ENCODE results near the gene RECQL5. TPM values are rescaled to one million over a fixed set of nuclear protein-coding genes. Genes with fewer than 3 reads are reported as not detected.

RECQL5 gene
- total and polyA plus RNA-seq, 2 donors = 19.6 to 22.2 TPM

- Histone ChIP-seq H3K4me3 (ENCODE audit: low read depth, low read length) (no peak overlapping the region), H3K27ac (ENCODE audit: low read depth) (no peak overlapping the region), H3K36me3 (ENCODE audit: insufficient read depth) (no peaks in the 10 kb centered on the region), H3K4me1 (ENCODE audit: insufficient read depth) (no peaks in the 10 kb centered on the region)
- DNase-seq (ENCODE audit: extremely low spot score) = no peak
- WGBS = 73% methylated on average over 14 of the region's 14 CpGs
Observed at GRCh38 chr17:75694536-75694935, 27.6 kb upstream of the RECQL5 start.

GRCh38 chr17:75693500-75694481, 26.8 kb upstream of the RECQL5 start:
- Histone ChIP-seq H3K36me3 (ENCODE audit: insufficient read depth) (no peaks in the 10 kb centered on the region), H3K4me3 (ENCODE audit: low read depth, low read length) (no peak overlapping the region), H3K4me1 (ENCODE audit: insufficient read depth) (no peaks in the 10 kb centered on the region), H3K27ac (ENCODE audit: low read depth) (no peak overlapping the region)
- no peak for DNase-seq (ENCODE audit: extremely low spot score)
- 44% methylated on average over 19 of the region's 19 CpGs for WGBS

GRCh38 chr17:75692976-75693375, 26.0 kb upstream of the RECQL5 start:
- no peak overlapping the region for H3K4me3 ChIP-seq (ENCODE audit: low read depth, low read length)
- H3K27ac ChIP-seq (ENCODE audit: low read depth) = no peak overlapping the region
- no peaks in the 10 kb centered on the region for H3K36me3 ChIP-seq (ENCODE audit: insufficient read depth)
- WGBS = 75% methylated on average over 13 of the region's 13 CpGs
- H3K4me1 ChIP-seq (ENCODE audit: insufficient read depth) = no peaks in the 10 kb centered on the region
- no peak for DNase-seq (ENCODE audit: extremely low spot score)

- H3K36me3 ChIP-seq (ENCODE audit: insufficient read depth) = no peaks in the 10 kb centered on the region
- 87% methylated on average over 14 of the region's 14 CpGs for WGBS
- no peak for DNase-seq (ENCODE audit: extremely low spot score)
- no peaks in the 10 kb centered on the region for H3K4me1 ChIP-seq (ENCODE audit: insufficient read depth)
- no peak overlapping the region for H3K4me3 ChIP-seq (ENCODE audit: low read depth, low read length)
- no peak overlapping the region for H3K27ac ChIP-seq (ENCODE audit: low read depth)
Observed at GRCh38 chr17:75691801-75692626, 25.1 kb upstream of the RECQL5 start.

- Histone ChIP-seq H3K4me1 (ENCODE audit: insufficient read depth) (no peaks in the 10 kb centered on the region), H3K27ac (ENCODE audit: low read depth) (no peak overlapping the region), H3K4me3 (ENCODE audit: low read depth, low read length) (no peak overlapping the region), H3K36me3 (ENCODE audit: insufficient read depth) (no peaks in the 10 kb centered on the region)
- no peak for DNase-seq (ENCODE audit: extremely low spot score)
- WGBS = 81% methylated on average over 5 of the region's 5 CpGs
Observed at GRCh38 chr17:75691371-75691791, 24.4 kb upstream of the RECQL5 start.

- 76% methylated on average over 6 of the region's 6 CpGs for WGBS
- Histone ChIP-seq H3K4me1 (ENCODE audit: insufficient read depth) (no peaks in the 10 kb centered on the region), H3K27ac (ENCODE audit: low read depth) (peak overlapping the region; percentile 2), H3K4me3 (ENCODE audit: low read depth, low read length) (no peak overlapping the region), H3K36me3 (ENCODE audit: insufficient read depth) (no peaks in the 10 kb centered on the region)
- no peak for DNase-seq (ENCODE audit: extremely low spot score)
Observed at GRCh38 chr17:75689441-75689873, 22.5 kb upstream of the RECQL5 start.

- Histone ChIP-seq H3K4me1 (ENCODE audit: insufficient read depth) (no peaks in the 10 kb centered on the region), H3K27ac (ENCODE audit: low read depth) (peak overlapping the region; percentile 41), H3K4me3 (ENCODE audit: low read depth, low read length) (no peak overlapping the region), H3K36me3 (ENCODE audit: insufficient read depth) (no peaks in the 10 kb centered on the region)
- WGBS = 63% methylated on average over 11 of the region's 11 CpGs
- no peak for DNase-seq (ENCODE audit: extremely low spot score)
Observed at GRCh38 chr17:75688209-75688825, 21.4 kb upstream of the RECQL5 start.

GRCh38 chr17:75685499-75685898, 18.5 kb upstream of the RECQL5 start:
- no peak for DNase-seq (ENCODE audit: extremely low spot score)
- Histone ChIP-seq H3K27ac (ENCODE audit: low read depth) (peak overlapping the region; percentile 78), H3K4me3 (ENCODE audit: low read depth, low read length) (no peak overlapping the region), H3K4me1 (ENCODE audit: insufficient read depth) (no peaks in the 10 kb centered on the region), H3K36me3 (ENCODE audit: insufficient read depth) (peaks cover 2% of the 10 kb centered on the region)
- WGBS = 82% methylated on average over 3 of the region's 3 CpGs

- 76% methylated on average over 7 of the region's 7 CpGs for WGBS
- DNase-seq (ENCODE audit: extremely low spot score) = no peak
- H3K36me3 ChIP-seq (ENCODE audit: insufficient read depth) = peaks cover 2% of the 10 kb centered on the region
- H3K4me3 ChIP-seq (ENCODE audit: low read depth, low read length) = no peak overlapping the region
- no peaks in the 10 kb centered on the region for H3K4me1 ChIP-seq (ENCODE audit: insufficient read depth)
- peak overlapping the region; percentile 65 for H3K27ac ChIP-seq (ENCODE audit: low read depth)
Observed at GRCh38 chr17:75684924-75685323, 18.0 kb upstream of the RECQL5 start.

- Histone ChIP-seq H3K4me1 (ENCODE audit: insufficient read depth) (no peaks in the 10 kb centered on the region), H3K36me3 (ENCODE audit: insufficient read depth) (peaks cover 2% of the 10 kb centered on the region), H3K4me3 (ENCODE audit: low read depth, low read length) (no peak overlapping the region), H3K27ac (ENCODE audit: low read depth) (peak overlapping the region; percentile 65)
- 96% methylated on average over 5 of the region's 5 CpGs for WGBS
- DNase-seq (ENCODE audit: extremely low spot score) = no peak
Observed at GRCh38 chr17:75684249-75684648, 17.3 kb upstream of the RECQL5 start.

- 85% methylated on average over 4 of the region's 4 CpGs for WGBS
- Histone ChIP-seq H3K4me3 (ENCODE audit: low read depth, low read length) (no peak overlapping the region), H3K36me3 (ENCODE audit: insufficient read depth) (peaks cover 2% of the 10 kb centered on the region), H3K4me1 (ENCODE audit: insufficient read depth) (no peaks in the 10 kb centered on the region), H3K27ac (ENCODE audit: low read depth) (peak overlapping the region; percentile 54)
- no peak for DNase-seq (ENCODE audit: extremely low spot score)
Observed at GRCh38 chr17:75683583-75683982, 16.6 kb upstream of the RECQL5 start.

- WGBS = 77% methylated on average over 3 of the region's 3 CpGs
- peaks cover 2% of the 10 kb centered on the region for H3K36me3 ChIP-seq (ENCODE audit: insufficient read depth)
- H3K4me3 ChIP-seq (ENCODE audit: low read depth, low read length) = no peak overlapping the region
- H3K4me1 ChIP-seq (ENCODE audit: insufficient read depth) = no peaks in the 10 kb centered on the region
- H3K27ac ChIP-seq (ENCODE audit: low read depth) = no peak overlapping the region
- DNase-seq (ENCODE audit: extremely low spot score) = no peak
Observed at GRCh38 chr17:75681289-75681688, 14.3 kb upstream of the RECQL5 start.

GRCh38 chr17:75680431-75680830, 13.5 kb upstream of the RECQL5 start:
- H3K4me1 ChIP-seq (ENCODE audit: insufficient read depth) = no peaks in the 10 kb centered on the region
- H3K36me3 ChIP-seq (ENCODE audit: insufficient read depth) = peaks cover 2% of the 10 kb centered on the region
- no peak overlapping the region for H3K4me3 ChIP-seq (ENCODE audit: low read depth, low read length)
- H3K27ac ChIP-seq (ENCODE audit: low read depth) = no peak overlapping the region
- DNase-seq (ENCODE audit: extremely low spot score) = no peak
- WGBS = 93% methylated on average over 10 of the region's 10 CpGs
